Measurements from ENCODE around the gene SEMA3A.

DNA sequence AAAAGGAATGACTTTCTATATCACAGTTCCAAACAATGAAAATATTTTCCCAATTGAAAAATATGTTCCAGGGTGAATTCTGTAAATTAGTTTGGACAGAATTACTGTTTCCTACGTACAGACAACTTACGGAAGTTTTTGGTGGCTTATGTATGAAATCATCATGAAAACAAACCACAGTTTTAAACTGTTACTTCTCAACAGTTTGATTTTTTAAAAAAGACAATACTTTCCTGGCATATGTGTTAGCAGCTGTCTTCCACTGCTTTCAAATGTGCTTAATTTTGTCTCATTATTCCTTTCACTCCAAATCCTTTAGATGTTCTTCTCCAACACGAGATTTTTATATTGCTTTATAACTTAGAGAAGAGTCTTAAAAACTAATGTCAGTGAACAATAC is 56.2 kb downstream of the SEMA3A start:
- TF ChIP-seq, protein P1, sequence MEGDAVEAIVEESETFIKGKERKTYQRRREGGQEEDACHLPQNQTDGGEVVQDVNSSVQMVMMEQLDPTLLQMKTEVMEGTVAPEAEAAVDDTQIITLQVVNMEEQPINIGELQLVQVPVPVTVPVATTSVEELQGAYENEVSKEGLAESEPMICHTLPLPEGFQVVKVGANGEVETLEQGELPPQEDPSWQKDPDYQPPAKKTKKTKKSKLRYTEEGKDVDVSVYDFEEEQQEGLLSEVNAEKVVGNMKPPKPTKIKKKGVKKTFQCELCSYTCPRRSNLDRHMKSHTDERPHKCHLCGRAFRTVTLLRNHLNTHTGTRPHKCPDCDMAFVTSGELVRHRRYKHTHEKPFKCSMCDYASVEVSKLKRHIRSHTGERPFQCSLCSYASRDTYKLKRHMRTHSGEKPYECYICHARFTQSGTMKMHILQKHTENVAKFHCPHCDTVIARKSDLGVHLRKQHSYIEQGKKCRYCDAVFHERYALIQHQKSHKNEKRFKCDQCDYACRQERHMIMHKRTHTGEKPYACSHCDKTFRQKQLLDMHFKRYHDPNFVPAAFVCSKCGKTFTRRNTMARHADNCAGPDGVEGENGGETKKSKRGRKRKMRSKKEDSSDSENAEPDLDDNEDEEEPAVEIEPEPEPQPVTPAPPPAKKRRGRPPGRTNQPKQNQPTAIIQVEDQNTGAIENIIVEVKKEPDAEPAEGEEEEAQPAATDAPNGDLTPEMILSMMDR (conservative IDR thresholded peaks at IDR 0.05; ENCODE audit: low read depth in 2 of 2) = no peak
- TF ChIP-seq ZNF331 (CRISPR knock-in tag; IDR thresholded peaks at IDR 0.05; ENCODE audit: low read depth) (no peak), EZH2 (IDR thresholded peaks at IDR 0.05; ENCODE audit: low read depth, unreplicated experiment) (no peak), POLR2AphosphoS5 (IDR thresholded peaks at IDR 0.05; ENCODE audit: low read depth) (no peak), JUNB (IDR thresholded peaks at IDR 0.05; ENCODE audit: unreplicated experiment) (no peak)
